ENCODE measurements around the gene UBD.

Gene UBD

GRCh38 chr6:29520232-29520631 lies 39.3 kb downstream of the UBD start:
- H3K4me1 ChIP-seq (ENCODE audit: insufficient read depth, low read length, severe bottlenecking): no peaks in the 10 kb centered on the region
- H3K27ac ChIP-seq (ENCODE audit: low read depth, low read length, poor library complexity, severe bottlenecking): no peak overlapping the region
- H3K4me3 ChIP-seq (ENCODE audit: low read depth, low read length, poor library complexity, severe bottlenecking): no peak overlapping the region
- H3K27me3 ChIP-seq (ENCODE audit: insufficient read depth, low read length): no peaks in the 10 kb centered on the region
- no peaks in the 10 kb centered on the region for H3F3A ChIP-seq (ENCODE audit: insufficient read depth, low read length)
- no peak for TF ChIP-seq EZH2 (IDR thresholded peaks at IDR 0.05; ENCODE audit: borderline replicate concordance, low read length)
- TF ChIP-seq CTCF (IDR thresholded peaks at IDR 0.05; ENCODE audit: low read length): no peak
- H3K4me2 ChIP-seq (ENCODE audit: low read length): no peak overlapping the region
- H3K36me3 ChIP-seq (ENCODE audit: insufficient read depth, low read length): no peaks in the 10 kb centered on the region
- H3K9me3 ChIP-seq (ENCODE audit: low read length): no peaks in the 10 kb centered on the region
- H4K20me1 ChIP-seq (ENCODE audit: insufficient read depth, low read length): no peaks in the 10 kb centered on the region
- H3K9me2 ChIP-seq (ENCODE audit: low read depth, low read length): no peaks in the 10 kb centered on the region
- H3K79me2 ChIP-seq (ENCODE audit: insufficient read depth, low read length): no peaks in the 10 kb centered on the region
- no peak overlapping the region for H3K9ac ChIP-seq (ENCODE audit: low read length)
- no peak overlapping the region for H2AFZ ChIP-seq (ENCODE audit: low read length)

- H3K9ac ChIP-seq (ENCODE audit: low read length): no peak overlapping the region
- no peaks in the 10 kb centered on the region for H3F3A ChIP-seq (ENCODE audit: insufficient read depth, low read length)
- H3K9me3 ChIP-seq (ENCODE audit: low read length): no peaks in the 10 kb centered on the region
- no peaks in the 10 kb centered on the region for H3K4me1 ChIP-seq (ENCODE audit: insufficient read depth, low read length, severe bottlenecking)
- H3K36me3 ChIP-seq (ENCODE audit: insufficient read depth, low read length): no peaks in the 10 kb centered on the region
- no peaks in the 10 kb centered on the region for H3K9me2 ChIP-seq (ENCODE audit: low read depth, low read length)
- no peaks in the 10 kb centered on the region for H4K20me1 ChIP-seq (ENCODE audit: insufficient read depth, low read length)
- no peaks in the 10 kb centered on the region for H3K79me2 ChIP-seq (ENCODE audit: insufficient read depth, low read length)
- no peak overlapping the region for H2AFZ ChIP-seq (ENCODE audit: low read length)
- no peak overlapping the region for H3K4me2 ChIP-seq (ENCODE audit: low read length)
- H3K27ac ChIP-seq (ENCODE audit: low read depth, low read length, poor library complexity, severe bottlenecking): no peak overlapping the region
- no peaks in the 10 kb centered on the region for H3K27me3 ChIP-seq (ENCODE audit: insufficient read depth, low read length)
- H3K4me3 ChIP-seq (ENCODE audit: low read depth, low read length, poor library complexity, severe bottlenecking): no peak overlapping the region
- TF ChIP-seq EZH2 (IDR thresholded peaks at IDR 0.05; ENCODE audit: borderline replicate concordance, low read length) (no peak), CTCF (IDR thresholded peaks at IDR 0.05; ENCODE audit: low read length) (no peak)
These were observed 40.1 kb downstream of the UBD start for GRCh38 chr6:29519291-29520010.

- Histone ChIP-seq H3K27me3 (ENCODE audit: insufficient read depth, low read length) (no peaks in the 10 kb centered on the region), H3K4me2 (ENCODE audit: low read length) (no peak overlapping the region), H3K9me2 (ENCODE audit: low read depth, low read length) (no peaks in the 10 kb centered on the region), H3K79me2 (ENCODE audit: insufficient read depth, low read length) (no peaks in the 10 kb centered on the region), H3K36me3 (ENCODE audit: insufficient read depth, low read length) (no peaks in the 10 kb centered on the region), H3K27ac (ENCODE audit: low read depth, low read length, poor library complexity, severe bottlenecking) (no peak overlapping the region), H3K4me3 (ENCODE audit: low read depth, low read length, poor library complexity, severe bottlenecking) (no peak overlapping the region), H4K20me1 (ENCODE audit: insufficient read depth, low read length) (no peaks in the 10 kb centered on the region), H3K9ac (ENCODE audit: low read length) (no peak overlapping the region), H3F3A (ENCODE audit: insufficient read depth, low read length) (no peaks in the 10 kb centered on the region), H3K4me1 (ENCODE audit: insufficient read depth, low read length, severe bottlenecking) (no peaks in the 10 kb centered on the region), H2AFZ (ENCODE audit: low read length) (no peak overlapping the region), H3K9me3 (ENCODE audit: low read length) (no peaks in the 10 kb centered on the region)
- TF ChIP-seq EZH2 (IDR thresholded peaks at IDR 0.05; ENCODE audit: borderline replicate concordance, low read length) (no peak), CTCF (IDR thresholded peaks at IDR 0.05; ENCODE audit: low read length) (no peak)
These were observed 41.6 kb downstream of the UBD start for GRCh38 chr6:29517728-29518440.

Measured in OCI-LY1 (cell line).